ENCODE results near the gene PTPRE. TPM values are rescaled to one million over a fixed set of nuclear protein-coding genes. Genes with fewer than 3 reads are reported as not detected.

The PTPRE gene, protein sequence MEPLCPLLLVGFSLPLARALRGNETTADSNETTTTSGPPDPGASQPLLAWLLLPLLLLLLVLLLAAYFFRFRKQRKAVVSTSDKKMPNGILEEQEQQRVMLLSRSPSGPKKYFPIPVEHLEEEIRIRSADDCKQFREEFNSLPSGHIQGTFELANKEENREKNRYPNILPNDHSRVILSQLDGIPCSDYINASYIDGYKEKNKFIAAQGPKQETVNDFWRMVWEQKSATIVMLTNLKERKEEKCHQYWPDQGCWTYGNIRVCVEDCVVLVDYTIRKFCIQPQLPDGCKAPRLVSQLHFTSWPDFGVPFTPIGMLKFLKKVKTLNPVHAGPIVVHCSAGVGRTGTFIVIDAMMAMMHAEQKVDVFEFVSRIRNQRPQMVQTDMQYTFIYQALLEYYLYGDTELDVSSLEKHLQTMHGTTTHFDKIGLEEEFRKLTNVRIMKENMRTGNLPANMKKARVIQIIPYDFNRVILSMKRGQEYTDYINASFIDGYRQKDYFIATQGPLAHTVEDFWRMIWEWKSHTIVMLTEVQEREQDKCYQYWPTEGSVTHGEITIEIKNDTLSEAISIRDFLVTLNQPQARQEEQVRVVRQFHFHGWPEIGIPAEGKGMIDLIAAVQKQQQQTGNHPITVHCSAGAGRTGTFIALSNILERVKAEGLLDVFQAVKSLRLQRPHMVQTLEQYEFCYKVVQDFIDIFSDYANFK
- total RNA-seq = 33.6 and 35.8 TPM in 2 replicates

DNA sequence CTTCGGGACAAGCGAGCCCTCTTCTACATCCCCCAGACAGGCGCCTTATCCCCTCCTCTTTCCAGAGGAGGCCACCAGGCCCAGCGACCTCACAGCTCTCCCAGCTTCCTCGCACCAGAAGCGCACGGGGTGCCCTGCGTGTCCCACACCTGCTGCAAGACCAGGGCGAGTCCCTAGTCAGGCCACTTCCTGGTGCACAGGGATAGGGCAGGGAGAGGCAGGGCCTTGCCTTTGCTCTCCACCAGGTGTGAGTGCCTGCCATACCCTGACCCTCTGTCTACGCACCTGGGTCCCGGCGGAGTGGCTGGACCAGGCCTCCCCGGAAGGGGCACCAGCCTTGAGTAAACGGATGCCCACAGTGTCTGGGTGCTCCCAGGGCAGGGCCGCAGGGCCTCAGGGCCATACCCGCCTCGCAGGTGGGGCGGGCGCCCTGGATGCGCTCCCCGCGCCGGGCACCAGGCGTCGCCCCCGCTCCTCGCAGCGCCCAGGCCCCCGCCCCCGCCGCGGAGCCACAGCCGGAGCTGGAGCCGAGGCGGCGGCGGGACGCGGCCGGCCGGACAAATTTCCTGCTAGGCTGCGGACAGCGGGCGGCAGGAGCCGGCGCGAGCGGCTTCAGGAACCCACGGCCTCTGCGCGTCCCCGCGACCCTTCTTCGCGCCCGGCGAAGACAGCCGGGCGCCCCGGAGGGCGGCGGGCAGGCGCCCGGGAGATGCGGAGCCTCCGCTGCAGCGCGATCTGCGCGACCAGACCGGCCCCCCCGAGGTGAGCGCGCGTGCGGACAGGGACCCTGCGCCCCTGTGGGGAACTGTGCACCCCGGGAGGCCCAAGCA is at the start of gene PTPRE:
Gene PTPRE (plus strand): TSS at position 556 of the 830 bp plus-strand sequence. CDS start 133,779 bp downstream, outside the sequence.
- Mint-ChIP-seq H3K9me3 (no peaks in the 10 kb centered on the region), H3K27ac (no peak within 1 kb of the TSS), H3K4me3 (peak within 1 kb of the TSS; percentile 46), H3K27me3 (peaks cover 48% of the 10 kb centered on the region), H3K4me1 (no peaks in the 10 kb centered on the region), H3K36me3 (ENCODE audit: low read depth) (no peaks in the 10 kb centered on the region)
- DNase-seq = peak; percentile 91
- intact Hi-C loops (cut with micrococcal nuclease) = loop anchor here (1.0 to 5.0 kb wide), 4 partner anchors 86 to 244 kb away; no protein-coding TSS in a partner anchor

DNA sequence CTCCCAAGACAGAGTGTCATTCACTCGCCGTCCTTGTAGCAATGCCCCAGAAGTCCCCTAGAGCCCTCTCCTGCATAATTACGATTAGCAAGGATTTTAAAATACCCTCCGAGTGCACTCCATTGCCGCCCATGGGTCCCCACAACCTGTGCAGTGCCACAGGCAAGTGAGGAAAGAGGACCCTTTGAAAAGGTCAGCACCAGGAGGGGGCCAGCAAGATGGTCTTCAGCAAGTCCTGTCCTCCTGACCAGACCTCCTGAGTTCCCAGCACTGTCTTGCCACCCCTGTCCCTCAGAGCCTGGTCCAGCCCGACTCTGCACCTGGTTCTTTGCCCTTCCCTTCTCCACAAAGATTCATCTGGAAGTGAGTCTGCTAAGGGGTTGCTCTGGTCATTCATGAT is 46.3 kb upstream of the PTPRE start:
- no peaks in the 10 kb centered on the region for H3K4me1 Mint-ChIP-seq
- no peaks in the 10 kb centered on the region for H3K36me3 Mint-ChIP-seq (ENCODE audit: low read depth)
- intact Hi-C loops (cut with micrococcal nuclease) = no loop called here
- no peak overlapping the region for H3K27ac Mint-ChIP-seq
- peaks cover 6% of the 10 kb centered on the region for H3K9me3 Mint-ChIP-seq
- no peaks in the 10 kb centered on the region for H3K27me3 Mint-ChIP-seq
- DNase-seq = no peak
- H3K4me3 Mint-ChIP-seq = no peak overlapping the region

DNA sequence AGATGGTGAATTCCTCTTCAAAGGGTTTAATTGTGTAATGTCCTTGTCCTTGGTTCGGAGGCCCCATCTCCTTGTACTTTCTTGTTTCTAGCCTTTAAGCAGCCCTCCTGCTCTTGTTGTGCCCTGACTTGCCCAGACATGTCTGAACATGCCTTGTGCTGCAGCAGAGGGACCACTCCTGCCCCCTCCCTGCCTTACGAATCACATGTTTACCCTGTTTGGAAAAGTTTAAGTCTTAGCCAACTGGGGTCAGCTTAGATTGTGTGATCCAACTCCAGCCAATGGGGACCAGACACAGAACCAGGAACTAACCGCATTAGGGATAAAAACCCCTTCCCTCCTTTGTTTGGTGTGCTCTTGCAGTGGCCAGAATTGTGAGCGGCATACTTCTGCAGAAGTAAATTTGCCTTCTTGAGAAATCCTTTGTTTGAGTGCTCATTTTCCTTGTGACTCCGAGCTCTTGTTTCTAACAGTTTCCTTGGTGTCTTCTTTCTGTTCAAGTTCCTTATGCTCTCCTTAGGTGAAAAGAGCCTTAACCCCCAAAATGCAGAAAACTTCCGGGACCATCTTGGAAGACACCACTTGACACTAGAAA is 43.6 kb upstream of the PTPRE start:
- Mint-ChIP-seq H3K36me3 (ENCODE audit: low read depth) (no peaks in the 10 kb centered on the region), H3K9me3 (peaks cover 6% of the 10 kb centered on the region), H3K4me1 (no peaks in the 10 kb centered on the region), H3K4me3 (no peak overlapping the region), H3K27ac (no peak overlapping the region), H3K27me3 (peaks cover 4% of the 10 kb centered on the region)
- DNase-seq = no peak
- intact Hi-C loops (cut with micrococcal nuclease) = no loop called here

DNA sequence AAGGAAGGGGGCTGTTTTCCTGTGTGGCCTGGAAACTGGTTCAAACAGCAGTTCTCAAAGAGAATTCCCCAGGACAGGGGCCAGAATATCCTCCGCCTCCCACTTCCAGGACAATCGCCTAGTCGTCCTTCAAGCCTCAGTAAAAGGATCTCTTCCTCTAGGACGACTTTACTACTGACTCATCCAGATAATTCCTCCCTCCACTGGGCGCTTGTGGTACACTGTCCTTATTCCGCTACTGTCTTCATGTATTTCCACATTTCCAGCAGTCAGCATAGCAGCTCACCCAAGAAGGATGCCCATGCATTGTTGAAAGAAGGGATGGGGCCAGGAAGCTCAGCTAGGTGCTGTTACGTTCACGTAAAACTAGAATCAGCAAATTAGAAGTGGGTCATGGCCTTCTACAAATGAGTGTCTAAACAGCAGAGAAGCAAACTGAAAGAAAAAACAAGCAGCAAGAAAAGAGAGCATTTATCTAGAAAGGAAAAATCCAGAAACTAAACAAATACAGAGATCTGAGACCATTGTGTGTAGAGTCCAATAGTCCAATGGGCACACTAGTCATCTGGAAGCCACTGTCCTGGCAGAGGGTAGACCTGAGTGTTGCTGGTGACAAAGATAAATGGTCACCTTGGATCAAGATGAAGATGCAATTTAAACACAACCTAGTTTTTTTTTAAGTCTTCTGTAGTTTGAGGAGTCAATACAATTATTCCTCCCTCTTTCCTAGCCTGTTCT is 40.5 kb upstream of the PTPRE start:
- Mint-ChIP-seq H3K27ac (no peak overlapping the region), H3K4me3 (no peak overlapping the region), H3K9me3 (peaks cover 6% of the 10 kb centered on the region), H3K4me1 (no peaks in the 10 kb centered on the region), H3K27me3 (peaks cover 23% of the 10 kb centered on the region), H3K36me3 (ENCODE audit: low read depth) (no peaks in the 10 kb centered on the region)
- intact Hi-C loops (cut with micrococcal nuclease) = no loop called here
- no peak for DNase-seq

DNA sequence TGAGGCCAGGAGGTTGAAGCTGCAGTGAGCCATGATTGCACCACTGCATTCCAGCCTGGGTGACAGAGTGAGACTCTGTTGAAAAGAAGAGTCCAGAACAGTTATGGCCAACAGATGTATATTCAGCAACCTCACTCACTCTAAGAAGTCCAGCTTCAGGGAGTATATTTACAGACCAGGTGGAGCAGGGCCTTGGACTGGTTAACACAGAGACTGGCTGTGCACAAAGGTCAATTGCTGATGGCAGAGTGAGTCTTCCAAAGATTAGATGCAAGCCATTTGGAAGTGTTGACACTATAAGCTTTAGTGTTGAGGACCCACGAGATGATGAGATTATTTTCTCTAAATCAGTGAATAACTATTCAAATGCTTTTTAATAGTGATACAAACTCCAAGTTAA is 39.1 kb upstream of the PTPRE start:
- intact Hi-C loops (cut with micrococcal nuclease) = no loop called here
- Mint-ChIP-seq H3K36me3 (ENCODE audit: low read depth) (no peaks in the 10 kb centered on the region), H3K27me3 (peaks cover 26% of the 10 kb centered on the region), H3K9me3 (peaks cover 6% of the 10 kb centered on the region), H3K4me1 (peaks cover 2% of the 10 kb centered on the region), H3K27ac (no peak overlapping the region), H3K4me3 (no peak overlapping the region)
- DNase-seq = no peak

DNA sequence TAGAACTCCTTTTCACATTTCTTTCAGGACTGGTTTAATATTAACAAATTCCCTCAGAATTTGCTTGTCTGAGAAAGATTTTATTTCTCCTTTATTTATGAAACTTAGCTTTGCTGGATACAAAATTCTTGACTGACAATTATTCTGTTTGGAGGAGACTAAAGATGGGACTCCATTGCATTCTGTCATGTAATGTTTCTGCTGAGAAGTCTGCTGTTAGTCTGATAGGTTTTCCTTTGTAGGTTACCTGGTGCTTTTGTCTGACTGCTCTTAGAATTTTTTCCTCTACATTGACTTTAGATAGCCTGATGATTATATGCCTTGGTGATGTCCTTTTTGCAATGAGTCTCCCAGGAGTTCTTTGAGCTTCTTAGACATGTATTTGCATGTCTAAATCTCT is 37.6 kb upstream of the PTPRE start:
- Mint-ChIP-seq H3K27ac (no peak overlapping the region), H3K9me3 (no peaks in the 10 kb centered on the region), H3K4me3 (no peak overlapping the region), H3K27me3 (peaks cover 26% of the 10 kb centered on the region), H3K4me1 (peaks cover 2% of the 10 kb centered on the region), H3K36me3 (ENCODE audit: low read depth) (no peaks in the 10 kb centered on the region)
- no peak for DNase-seq
- intact Hi-C loops (cut with micrococcal nuclease) = no loop called here

DNA sequence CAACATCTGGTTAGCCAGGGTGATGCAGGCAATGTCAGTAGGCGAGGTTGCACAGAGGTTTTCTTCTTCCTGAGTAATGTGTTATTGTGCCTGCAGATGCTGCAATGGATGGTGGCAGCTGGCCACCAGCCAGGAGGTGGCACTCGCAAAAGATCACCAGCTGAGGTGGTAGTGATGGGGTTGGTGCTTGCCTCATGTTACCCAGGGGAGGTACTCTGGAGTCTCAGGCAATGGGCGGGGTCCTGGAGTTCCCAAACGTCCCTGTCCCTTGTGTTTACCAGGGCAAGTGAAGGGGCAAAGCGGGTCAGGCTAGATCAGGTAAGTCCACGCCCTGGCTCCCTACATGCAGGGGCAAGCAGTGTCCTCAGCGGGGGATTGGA is 35.3 kb upstream of the PTPRE start:
- no peak overlapping the region for H3K4me3 Mint-ChIP-seq
- H3K9me3 Mint-ChIP-seq = no peaks in the 10 kb centered on the region
- H3K36me3 Mint-ChIP-seq (ENCODE audit: low read depth) = no peaks in the 10 kb centered on the region
- intact Hi-C loops (cut with micrococcal nuclease) = no loop called here
- H3K27ac Mint-ChIP-seq = no peak overlapping the region
- H3K27me3 Mint-ChIP-seq = peaks cover 28% of the 10 kb centered on the region
- peaks cover 2% of the 10 kb centered on the region for H3K4me1 Mint-ChIP-seq
- DNase-seq = no peak

DNA sequence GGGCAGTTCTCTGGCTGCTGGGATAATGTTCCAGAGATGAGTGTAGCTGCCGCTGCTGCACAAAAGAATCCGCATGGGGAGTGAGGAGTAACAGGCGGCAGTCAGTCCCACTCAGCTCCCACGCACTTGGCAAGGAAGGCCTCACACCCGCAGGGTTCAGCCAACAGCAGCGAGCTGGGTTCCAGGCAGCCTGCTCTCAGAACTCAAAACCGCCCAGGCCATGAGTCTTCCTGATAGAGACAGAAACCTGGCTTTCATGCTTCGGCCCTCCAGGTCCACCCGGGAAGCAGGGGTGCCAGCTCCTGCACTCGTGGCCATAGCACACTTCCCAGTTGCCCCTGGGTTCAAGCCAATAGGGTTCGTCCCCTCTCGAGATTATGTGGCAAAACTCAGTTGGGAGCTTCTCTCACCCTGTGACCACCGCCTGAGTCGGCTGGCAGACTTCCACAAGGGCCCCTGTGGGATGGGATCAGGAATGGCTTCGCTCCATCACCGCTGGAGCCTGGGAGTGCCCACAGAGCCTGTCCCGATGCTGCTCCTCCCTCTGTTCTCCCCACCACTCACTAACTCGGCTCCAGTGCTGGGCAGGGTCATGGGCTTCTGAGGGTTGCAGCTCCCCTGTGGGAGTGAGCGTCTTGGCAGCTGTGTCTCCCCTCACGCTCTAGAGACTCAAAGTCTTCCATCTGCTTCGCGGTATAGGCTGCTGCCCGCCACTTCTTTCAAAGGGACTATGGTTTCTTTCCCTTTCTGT is 34.7 kb upstream of the PTPRE start:
- H3K4me3 Mint-ChIP-seq = no peak overlapping the region
- no peak overlapping the region for H3K27ac Mint-ChIP-seq
- DNase-seq = no peak
- intact Hi-C loops (cut with micrococcal nuclease) = no loop called here
- H3K4me1 Mint-ChIP-seq = peaks cover 3% of the 10 kb centered on the region
- no peaks in the 10 kb centered on the region for H3K36me3 Mint-ChIP-seq (ENCODE audit: low read depth)
- peaks cover 30% of the 10 kb centered on the region for H3K27me3 Mint-ChIP-seq
- no peaks in the 10 kb centered on the region for H3K9me3 Mint-ChIP-seq

DNA sequence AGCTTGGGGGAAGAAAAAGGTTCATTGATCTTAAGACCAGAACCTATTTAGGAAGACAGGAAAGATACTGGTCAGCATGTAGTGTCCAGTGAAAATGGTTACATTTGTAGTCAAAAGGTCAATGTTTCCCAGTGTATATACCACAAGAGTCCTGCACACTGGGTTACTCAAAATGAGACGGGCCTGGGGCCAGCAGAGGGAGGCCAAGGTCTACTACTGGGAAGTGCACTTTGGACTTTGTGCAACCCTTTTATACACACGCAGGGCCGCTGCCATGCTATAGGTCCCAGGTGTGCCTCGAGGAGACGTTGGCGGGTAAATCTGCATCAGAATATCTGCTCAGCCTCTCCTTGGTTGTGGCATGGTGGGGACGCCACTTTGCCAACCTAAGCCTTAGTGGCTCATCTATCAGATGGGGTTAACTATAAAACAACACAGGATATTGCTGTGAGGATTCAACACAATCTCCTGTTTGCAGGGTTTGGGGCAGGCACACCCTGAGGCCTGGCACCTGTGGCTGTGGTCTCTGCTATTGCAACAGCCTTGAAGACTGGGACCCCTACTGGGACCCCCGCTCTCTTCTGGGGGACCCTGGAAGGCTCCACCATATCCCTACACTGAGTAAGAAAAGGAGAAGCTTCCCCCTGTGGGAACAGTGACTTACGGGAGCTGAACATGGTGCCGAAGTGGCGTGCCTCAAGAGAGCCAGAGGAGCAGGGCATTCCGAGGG is 33.9 kb upstream of the PTPRE start:
- no peak for DNase-seq
- intact Hi-C loops (cut with micrococcal nuclease) = no loop called here
- no peak overlapping the region for H3K27ac Mint-ChIP-seq
- peaks cover 29% of the 10 kb centered on the region for H3K27me3 Mint-ChIP-seq
- H3K4me3 Mint-ChIP-seq = no peak overlapping the region
- no peaks in the 10 kb centered on the region for H3K36me3 Mint-ChIP-seq (ENCODE audit: low read depth)
- H3K9me3 Mint-ChIP-seq = no peaks in the 10 kb centered on the region
- H3K4me1 Mint-ChIP-seq = peaks cover 9% of the 10 kb centered on the region

DNA sequence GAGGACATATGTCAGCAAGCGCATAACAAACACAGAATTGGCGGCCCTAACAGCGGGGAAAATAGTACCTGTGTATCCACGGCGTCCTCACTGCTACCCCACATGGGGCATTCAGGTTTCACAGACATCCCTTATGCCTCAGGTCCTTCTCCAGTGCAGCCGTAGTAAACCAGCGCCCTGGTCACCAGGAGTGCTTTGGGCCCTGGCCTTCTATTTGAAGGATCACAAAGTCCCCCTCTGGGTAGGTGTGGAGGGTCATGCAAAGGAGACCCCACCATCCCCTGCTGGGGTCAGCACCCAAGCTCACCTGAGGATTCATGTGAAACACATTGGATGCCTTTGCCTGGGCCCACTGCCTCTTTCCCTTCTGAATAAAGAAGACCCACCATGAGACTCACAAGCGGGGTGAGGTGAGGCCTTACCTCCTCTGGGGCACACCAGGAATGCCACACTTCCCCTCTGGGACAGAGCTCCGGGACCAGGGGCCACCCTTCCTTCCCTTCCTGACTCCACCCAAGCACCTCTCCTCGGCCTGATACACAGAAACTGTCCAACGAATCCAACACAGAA is 32.9 kb upstream of the PTPRE start:
- Mint-ChIP-seq H3K27me3 (peaks cover 22% of the 10 kb centered on the region), H3K4me1 (peaks cover 9% of the 10 kb centered on the region), H3K27ac (no peak overlapping the region), H3K36me3 (ENCODE audit: low read depth) (no peaks in the 10 kb centered on the region), H3K9me3 (no peaks in the 10 kb centered on the region), H3K4me3 (no peak overlapping the region)
- intact Hi-C loops (cut with micrococcal nuclease) = no loop called here
- no peak for DNase-seq

DNA sequence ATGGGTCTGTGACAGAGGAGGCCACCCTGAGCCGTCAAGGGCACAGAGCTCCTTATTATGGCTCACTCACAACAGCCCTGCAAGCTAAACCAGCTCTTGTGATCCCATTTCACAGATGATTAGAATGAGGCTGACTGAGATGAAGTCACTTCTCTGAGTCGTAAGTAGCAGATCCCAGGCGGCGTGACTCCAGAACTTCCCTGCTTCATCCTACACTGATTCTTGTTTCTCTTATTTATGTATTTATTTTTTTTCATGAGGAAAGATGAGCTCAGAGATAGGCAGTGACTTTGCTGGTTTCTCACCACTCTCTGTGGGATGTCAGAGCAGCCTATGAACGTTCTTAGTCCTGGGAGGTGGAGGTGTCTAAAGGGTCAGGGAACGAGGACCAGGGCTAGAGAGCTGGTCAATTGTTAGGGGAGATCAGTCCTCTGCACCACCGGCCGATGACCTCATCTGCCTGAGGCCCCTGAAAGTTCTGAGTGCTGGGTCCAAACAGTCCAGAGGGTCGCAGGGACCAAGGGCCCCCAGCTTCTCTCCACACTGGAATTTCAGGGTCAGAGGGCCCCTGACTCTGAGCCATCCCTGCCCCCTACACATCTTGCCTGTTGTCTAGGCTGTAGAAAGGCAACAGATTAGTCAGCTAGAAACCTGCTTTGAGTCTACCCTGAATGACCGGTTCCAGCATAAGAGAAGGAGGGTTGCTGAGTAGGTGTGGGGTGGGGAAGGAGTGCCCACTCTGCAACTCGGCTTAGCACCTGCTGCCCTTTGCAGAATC is 32.0 kb upstream of the PTPRE start:
- Mint-ChIP-seq H3K36me3 (ENCODE audit: low read depth) (no peaks in the 10 kb centered on the region), H3K4me1 (peaks cover 9% of the 10 kb centered on the region), H3K4me3 (no peak overlapping the region), H3K27me3 (peaks cover 15% of the 10 kb centered on the region), H3K27ac (no peak overlapping the region), H3K9me3 (no peaks in the 10 kb centered on the region)
- no peak for DNase-seq
- intact Hi-C loops (cut with micrococcal nuclease) = no loop called here

All from activated CD4-positive, alpha-beta T cell treated with anti-CD3 and anti-CD28 coated beads, Interleukin-2, amount 10 ng/mL, durations not matched to agents 24 days and 14 days (primary cell).